Mesothelial cell of epicardium (in vitro differentiated cells): ENCODE results near the gene MYO3A. TPM values are rescaled to one million over a fixed set of nuclear protein-coding genes. Genes with fewer than 3 reads are reported as not detected.
"Not testable (repeated sequence)": the region's sequence is repeated elsewhere in the genome, so short reads cannot be mapped to it uniquely, and the experiment has no call there.

Experiments
- DNase-seq, 2 experiments: peaks; one replicate each; pipeline ENCODE4 v3.0.0; 2021; ENCODE audit warnings: low spot score in 2 of 2; ENCODE audit not compliant: unreplicated experiment in 2 of 2
- H3K27ac Mint-ChIP-seq: 2 replicates; pipeline ENCODE4 v1.8.0; 2021; ENCODE audit warnings: mixed read lengths
- H3K27me3 Mint-ChIP-seq: 2 replicates; pipeline ENCODE4 v1.8.0; 2021; ENCODE audit warnings: low read depth, mixed read lengths
- H3K36me3 Mint-ChIP-seq: 2 replicates; pipeline ENCODE4 v1.8.0; 2021; ENCODE audit warnings: mixed read lengths
- H3K4me1 Mint-ChIP-seq: 2 replicates; pipeline ENCODE4 v1.8.0; 2021; ENCODE audit warnings: mixed read lengths
- H3K4me3 Mint-ChIP-seq: 2 replicates; pipeline ENCODE4 v1.8.0; 2021; ENCODE audit warnings: mild to moderate bottlenecking, moderate library complexity, mixed read lengths
- H3K9me3 Mint-ChIP-seq: 2 replicates; pipeline ENCODE4 v1.8.0; 2021; ENCODE audit warnings: mixed read lengths
- CTCF ChIP-seq: fragments of 200-600 bp; sonication (generic); IDR thresholded peaks from one replicate; pipeline ENCODE4 v1.5.0; 2021; ENCODE audit warnings: antibody characterized with exemption; ENCODE audit not compliant: unreplicated experiment
- total RNA-seq: library from RNA; stranded (reverse); gene quantifications from 3 replicates; pipeline ENCODE4 v1.2.1, GENCODE V29; 2021

Gene MYO3A
- total RNA-seq, 1 donor from 2014 or later: 4.7 TPM

- Mint-ChIP-seq H3K4me1 (no peaks in the 10 kb centered on the region), H3K27ac (no peak overlapping the region), H3K9me3 (peaks cover 4% of the 10 kb centered on the region), H3K4me3 (no peak overlapping the region), H3K36me3 (peaks cover 3% of the 10 kb centered on the region), H3K27me3 (no peaks in the 10 kb centered on the region)
- no peak for TF ChIP-seq CTCF
- DNase-seq: no peak
Measured at GRCh38 chr10:26000971-26001370, 66.9 kb downstream of the MYO3A start.

GRCh38 chr10:26002466-26002865, 68.4 kb downstream of the MYO3A start:
- not testable (repeated sequence) for H3K27me3 Mint-ChIP-seq, H3K36me3 Mint-ChIP-seq, H3K27ac Mint-ChIP-seq, H3K4me3 Mint-ChIP-seq, DNase-seq, H3K9me3 Mint-ChIP-seq, H3K4me1 Mint-ChIP-seq

GRCh38 chr10:26015092-26015491, 81.1 kb downstream of the MYO3A start:
- Mint-ChIP-seq H3K4me1 (no peaks in the 10 kb centered on the region), H3K9me3 (peaks cover 26% of the 10 kb centered on the region), H3K27ac (no peak overlapping the region), H3K36me3 (peaks cover 10% of the 10 kb centered on the region), H3K4me3 (no peak overlapping the region), H3K27me3 (no peaks in the 10 kb centered on the region)
- TF ChIP-seq CTCF: no peak
- no peak for DNase-seq

- H3K4me3 Mint-ChIP-seq: no peak overlapping the region
- no peak overlapping the region for H3K27ac Mint-ChIP-seq
- H3K27me3 Mint-ChIP-seq: no peaks in the 10 kb centered on the region
- TF ChIP-seq CTCF: no peak
- no peaks in the 10 kb centered on the region for H3K4me1 Mint-ChIP-seq
- peaks cover 13% of the 10 kb centered on the region for H3K9me3 Mint-ChIP-seq
- DNase-seq: no peak
- peaks cover 8% of the 10 kb centered on the region for H3K36me3 Mint-ChIP-seq
Measured at GRCh38 chr10:26022831-26023230, 88.8 kb downstream of the MYO3A start.

GRCh38 chr10:26024303-26024702, 90.3 kb downstream of the MYO3A start:
- Mint-ChIP-seq H3K36me3 (peaks cover 8% of the 10 kb centered on the region), H3K4me1 (no peaks in the 10 kb centered on the region), H3K27me3 (no peaks in the 10 kb centered on the region), H3K4me3 (no peak overlapping the region), H3K27ac (no peak overlapping the region), H3K9me3 (peaks cover 13% of the 10 kb centered on the region)
- TF ChIP-seq CTCF: no peak
- DNase-seq: no peak

- H3K36me3 Mint-ChIP-seq: peaks cover 8% of the 10 kb centered on the region
- no peak overlapping the region for H3K4me3 Mint-ChIP-seq
- H3K4me1 Mint-ChIP-seq: no peaks in the 10 kb centered on the region
- no peaks in the 10 kb centered on the region for H3K27me3 Mint-ChIP-seq
- no peak for TF ChIP-seq CTCF
- H3K27ac Mint-ChIP-seq: no peak overlapping the region
- DNase-seq: no peak
- H3K9me3 Mint-ChIP-seq: peaks cover 13% of the 10 kb centered on the region
Measured at GRCh38 chr10:26025523-26025922, 91.5 kb downstream of the MYO3A start.
